PFSK-1 (cell line): Measurements from ENCODE around the gene SEC61G.

Experiments
- FOXP2 ChIP-seq: optimal IDR thresholded peaks from 2 replicates; pipeline ENCODE3; 2011; ENCODE audit warnings: borderline replicate concordance, control low read depth, inconsistent platforms; ENCODE audit not compliant: insufficient read depth; ENCODE audit errors: extremely low read length, extremely low read depth
- POLR2AphosphoS5 ChIP-seq: IDR thresholded peaks from 2 replicates; pipeline ENCODE4 v1.6.1; 2012; ENCODE audit warnings: low read depth, mild to moderate bottlenecking, control low read depth, low read length, moderate library complexity
- SIN3A ChIP-seq: IDR thresholded peaks from 2 replicates; pipeline ENCODE4 v1.6.1; 2012; ENCODE audit warnings: mild to moderate bottlenecking, low read length, moderate library complexity, borderline replicate concordance; ENCODE audit not compliant: insufficient read depth
- TAF1 ChIP-seq: IDR thresholded peaks from 2 replicates; pipeline ENCODE4 v1.6.1; 2012; ENCODE audit warnings: low read length, control low read depth, borderline replicate concordance; ENCODE audit not compliant: insufficient read depth
- TF ChIP-seq, protein P1 (sequence below), 2 experiments: IDR thresholded peaks; 2 replicates each; pipeline versions ENCODE4 v1.6.1 to v1.8.0; 2011 to 2012; ENCODE audit warnings: low read depth in 2 of 2, low read length in 2 of 2, control low read depth in 1 of 2, inconsistent platforms in 1 of 2, mild to moderate bottlenecking in 1 of 2, moderate library complexity in 1 of 2; ENCODE audit not compliant: insufficient read depth in 1 of 2

Gene SEC61G

GRCh38 chr7:54780490-54780889 lies 21.5 kb upstream of the SEC61G start:
- TF ChIP-seq POLR2AphosphoS5 (no peak), SIN3A (no peak), TAF1 (no peak), FOXP2 (no peak)
- TF ChIP-seq, protein P1, sequence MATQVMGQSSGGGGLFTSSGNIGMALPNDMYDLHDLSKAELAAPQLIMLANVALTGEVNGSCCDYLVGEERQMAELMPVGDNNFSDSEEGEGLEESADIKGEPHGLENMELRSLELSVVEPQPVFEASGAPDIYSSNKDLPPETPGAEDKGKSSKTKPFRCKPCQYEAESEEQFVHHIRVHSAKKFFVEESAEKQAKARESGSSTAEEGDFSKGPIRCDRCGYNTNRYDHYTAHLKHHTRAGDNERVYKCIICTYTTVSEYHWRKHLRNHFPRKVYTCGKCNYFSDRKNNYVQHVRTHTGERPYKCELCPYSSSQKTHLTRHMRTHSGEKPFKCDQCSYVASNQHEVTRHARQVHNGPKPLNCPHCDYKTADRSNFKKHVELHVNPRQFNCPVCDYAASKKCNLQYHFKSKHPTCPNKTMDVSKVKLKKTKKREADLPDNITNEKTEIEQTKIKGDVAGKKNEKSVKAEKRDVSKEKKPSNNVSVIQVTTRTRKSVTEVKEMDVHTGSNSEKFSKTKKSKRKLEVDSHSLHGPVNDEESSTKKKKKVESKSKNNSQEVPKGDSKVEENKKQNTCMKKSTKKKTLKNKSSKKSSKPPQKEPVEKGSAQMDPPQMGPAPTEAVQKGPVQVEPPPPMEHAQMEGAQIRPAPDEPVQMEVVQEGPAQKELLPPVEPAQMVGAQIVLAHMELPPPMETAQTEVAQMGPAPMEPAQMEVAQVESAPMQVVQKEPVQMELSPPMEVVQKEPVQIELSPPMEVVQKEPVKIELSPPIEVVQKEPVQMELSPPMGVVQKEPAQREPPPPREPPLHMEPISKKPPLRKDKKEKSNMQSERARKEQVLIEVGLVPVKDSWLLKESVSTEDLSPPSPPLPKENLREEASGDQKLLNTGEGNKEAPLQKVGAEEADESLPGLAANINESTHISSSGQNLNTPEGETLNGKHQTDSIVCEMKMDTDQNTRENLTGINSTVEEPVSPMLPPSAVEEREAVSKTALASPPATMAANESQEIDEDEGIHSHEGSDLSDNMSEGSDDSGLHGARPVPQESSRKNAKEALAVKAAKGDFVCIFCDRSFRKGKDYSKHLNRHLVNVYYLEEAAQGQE (IDR thresholded peaks at IDR 0.05; ENCODE audit: insufficient read depth in 1 of 2, low read depth in 2 of 2, low read length in 2 of 2): no peak

DNA sequence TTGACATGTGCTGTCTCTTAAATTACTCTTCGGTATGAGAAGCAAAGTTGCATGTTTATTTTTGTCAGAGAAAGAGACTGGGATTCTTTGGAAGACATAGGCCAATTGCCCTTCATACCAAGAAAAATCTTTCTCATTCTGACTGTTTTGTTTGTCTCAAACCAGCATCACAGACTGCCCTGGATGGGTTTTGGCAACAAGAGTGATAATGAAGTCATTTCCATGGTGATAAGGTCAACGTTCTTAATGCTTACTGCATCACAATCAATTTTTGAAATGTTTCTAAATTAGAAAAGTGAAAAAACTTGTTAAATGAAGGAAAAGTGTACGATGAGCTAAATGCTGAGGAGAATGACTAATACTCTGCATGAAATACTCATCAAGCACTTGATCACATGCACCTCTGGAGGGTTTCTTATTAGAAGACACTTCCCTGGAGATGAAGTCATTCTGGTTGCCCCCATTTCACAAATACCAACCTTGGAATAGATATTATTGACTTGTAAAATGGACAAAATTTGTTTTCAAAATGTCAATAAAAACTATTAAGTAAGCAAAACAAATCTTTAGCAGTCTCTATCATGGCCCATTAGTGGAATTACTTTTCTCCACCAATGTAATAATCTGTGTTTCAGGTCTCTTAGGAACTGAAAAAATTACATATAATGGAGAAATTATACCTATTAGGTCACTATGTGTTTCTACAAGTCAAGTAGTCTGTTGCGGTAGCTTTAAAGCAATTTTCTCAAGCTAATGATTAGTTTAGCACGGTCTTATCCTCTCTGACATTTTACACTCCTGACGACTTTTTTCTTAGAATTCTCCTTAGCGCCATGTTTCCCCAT lies 19.9 kb upstream of the SEC61G start:
- TF ChIP-seq TAF1 (no peak), SIN3A (no peak), POLR2AphosphoS5 (no peak), FOXP2 (no peak)
- TF ChIP-seq, protein P1 (IDR thresholded peaks at IDR 0.05; ENCODE audit: insufficient read depth in 1 of 2, low read depth in 2 of 2, low read length in 2 of 2): no peak

DNA sequence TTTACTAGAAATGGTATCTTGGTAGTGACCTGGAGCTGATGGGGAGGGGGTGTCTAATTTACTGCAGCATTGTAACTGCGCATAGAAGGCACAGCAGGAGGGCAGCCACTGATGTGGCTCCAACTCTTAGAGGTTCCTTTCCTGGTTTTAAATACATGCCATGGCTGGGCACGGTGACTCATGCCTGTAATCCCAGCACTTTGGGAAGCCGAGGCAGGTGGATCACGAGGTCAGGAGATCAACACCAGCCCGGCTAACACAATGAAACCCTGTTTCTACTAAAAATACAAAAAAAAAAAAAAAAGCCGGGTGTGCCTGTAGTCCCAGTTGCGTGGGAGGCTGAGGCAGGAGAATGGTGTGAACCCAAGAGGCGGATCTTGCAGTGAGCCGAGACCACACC lies 19.2 kb upstream of the SEC61G start:
- TF ChIP-seq POLR2AphosphoS5: no peak
- TF ChIP-seq, protein P1 (IDR thresholded peaks at IDR 0.05; ENCODE audit: insufficient read depth in 1 of 2, low read depth in 2 of 2, low read length in 2 of 2): no peak
- TF ChIP-seq SIN3A: no peak
- no peak for TF ChIP-seq FOXP2
- TF ChIP-seq TAF1: no peak

GRCh38 chr7:54774785-54775740 lies 16.1 kb upstream of the SEC61G start:
- no peak for TF ChIP-seq FOXP2
- TF ChIP-seq, protein P1 (IDR thresholded peaks at IDR 0.05; ENCODE audit: insufficient read depth in 1 of 2, low read depth in 2 of 2, low read length in 2 of 2): no peak
- TF ChIP-seq POLR2AphosphoS5: no peak
- no peak for TF ChIP-seq SIN3A
- TF ChIP-seq TAF1: no peak
